ENCODE data around the gene PDE3A. TPM values are rescaled to one million over a fixed set of nuclear protein-coding genes. Genes with fewer than 3 reads are reported as not detected.

Gene PDE3A
- total and polyA plus RNA-seq, 10 of the 15 experiments (the other 5 are each of a cell fraction or from before 2014, with no cell fraction given): 0.01 to 2.6 (median 1.5) TPM

GRCh38 chr12:20364501-20364900 is 3.8 kb upstream of the PDE3A start (continued):
- no peak for TF ChIP-seq TCF3 (IDR thresholded peaks at IDR 0.05; ENCODE audit: borderline replicate concordance, insufficient read depth, low read depth, low read length)
- no peak for TF ChIP-seq ZBTB33 (IDR thresholded peaks at IDR 0.05)
- TF ChIP-seq TARDBP (IDR thresholded peaks at IDR 0.05; ENCODE audit: borderline replicate concordance): no peak
- no peak for TF ChIP-seq MEF2A (IDR thresholded peaks at IDR 0.05; ENCODE audit: insufficient read depth, low read depth, low read length)
- no peak for TF ChIP-seq SREBF1 (IDR thresholded peaks at IDR 0.05; ENCODE audit: low read length)
- TF ChIP-seq RELA (IDR thresholded peaks at IDR 0.05; ENCODE audit: borderline replicate concordance, partially characterized antibody): no peak

GRCh38 chr12:20366776-20367409 is 1.4 kb upstream of the PDE3A start:
- Histone ChIP-seq H3K4me3 (no peak overlapping the region), H3K27ac (ENCODE audit: control insufficient read depth, insufficient read depth) (no peak overlapping the region), H3K4me2 (ENCODE audit: control insufficient read depth, insufficient read depth) (no peak overlapping the region), H3K9ac (ENCODE audit: control insufficient read depth, insufficient read depth, low read length) (no peak overlapping the region), H3K9me3 (replicated peaks; ENCODE audit: control insufficient read depth, insufficient read depth, low read length) (no peaks in the 10 kb centered on the region), H4K20me1 (ENCODE audit: control insufficient read depth, insufficient read depth) (no peaks in the 10 kb centered on the region), H3K27me3 (replicated peaks in 1 of 2; ENCODE audit: control insufficient read depth in 2 of 2, insufficient read depth in 2 of 2, low read length in 1 of 2) (peaks cover 0 to 4% of the 10 kb centered on the region in 2 experiments; a peak in 2 of 4 replicates), H2AFZ (ENCODE audit: control insufficient read depth, low read depth, low read length) (no peak overlapping the region), H3K36me3 (ENCODE audit: control insufficient read depth in 2 of 2, insufficient read depth in 2 of 2, low read length in 1 of 2) (no peaks in the 10 kb centered on the region), H3K79me2 (ENCODE audit: control insufficient read depth, insufficient read depth, low read length) (no peaks in the 10 kb centered on the region), H3K4me1 (ENCODE audit: control insufficient read depth, insufficient read depth, low read length) (no peaks in the 10 kb centered on the region)
- WGBS (ENCODE audit: insufficient coverage, insufficient replicate concordance, low lambda C conversion rate, missing lambda C conversion rate): 0% methylated on average over 2 of the region's 2 CpGs
- SMC1A ChIA-PET (ENCODE audit: uncharacterized antibody, unreplicated experiment): no interaction called here
- CTCF ChIA-PET: no interaction called here
- no peak for TF ChIP-seq ESRRA (IDR thresholded peaks at IDR 0.05; ENCODE audit: low read length)
- TF ChIP-seq ATF7 (IDR thresholded peaks at IDR 0.05; ENCODE audit: low read depth): no peak
- no peak for TF ChIP-seq PRDM15 (CRISPR knock-in tag; IDR thresholded peaks at IDR 0.05)
- TF ChIP-seq SMAD1 (IDR thresholded peaks at IDR 0.05; ENCODE audit: low read depth, partially characterized antibody): no peak
- TF ChIP-seq FOXM1 (IDR thresholded peaks at IDR 0.05; ENCODE audit: low read depth, low read length): no peak
- no peak for TF ChIP-seq ZBTB11 (CRISPR knock-in tag; IDR thresholded peaks at IDR 0.05)
- no peak for TF ChIP-seq CHD4 (IDR thresholded peaks at IDR 0.05)
- TF ChIP-seq PML (IDR thresholded peaks at IDR 0.05; ENCODE audit: low read length): no peak
- POLR2A ChIA-PET: no interaction called here
- FAIRE-seq (no peak), ATAC-seq (no peak), DNase-seq (ENCODE audit: low read depth, low spot score) (no peak)
- in situ Hi-C loops (cut with MboI): no loop called here
- no TSS peak for BruUV-seq (replicated peaks)
- RAD21 ChIA-PET (ENCODE audit: unreplicated experiment): no interaction called here
- intact Hi-C loops (cut with micrococcal nuclease; ENCODE audit: unreplicated experiment): no loop called here
